ENCODE results near the gene NR3C1.

DNA sequence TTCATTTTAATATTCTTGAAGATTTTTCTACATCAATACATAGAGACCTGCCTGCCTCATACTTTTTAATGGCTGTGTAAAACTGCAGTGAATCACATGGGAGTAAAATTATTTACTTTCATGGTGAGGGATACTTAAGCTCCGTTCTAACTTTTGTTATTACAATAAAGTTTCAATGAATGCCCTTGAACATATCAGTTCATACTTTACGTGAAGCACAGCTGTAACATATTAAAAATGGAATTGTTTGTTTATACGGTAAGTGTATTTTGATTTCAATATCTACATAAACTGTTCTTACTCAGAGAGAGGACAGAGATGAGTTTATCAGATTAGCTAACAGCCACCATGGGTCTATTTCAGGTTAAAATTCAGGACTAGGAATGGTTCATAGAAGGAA is 155.1 kb downstream of the NR3C1 start:
- TF ChIP-seq FOXA1 (IDR thresholded peaks at IDR 0.05): no peak
- TF ChIP-seq HDGF (IDR thresholded peaks at IDR 0.05; ENCODE audit: borderline replicate concordance): no peak

All from HEK293T (cell line).